K562 (cell line): Measurements from ENCODE around the gene NR1H3. TPM values are rescaled to one million over a fixed set of nuclear protein-coding genes. Genes with fewer than 3 reads are reported as not detected.

Experiments
- BMI1 ChIP-seq: fragments of 150-350 bp; IDR thresholded peaks from 2 replicates; pipeline ENCODE4 v1.6.1; 2014; ENCODE audit warnings: low read length
- ESRRA ChIP-seq: fragments of 450-650 bp; IDR thresholded peaks from 2 replicates; pipeline ENCODE4 v1.6.1; 2014; ENCODE audit warnings: low read depth, mild to moderate bottlenecking, moderate library complexity, borderline replicate concordance
- FOXJ2 ChIP-seq: fragments of 200-800 bp; sonication (Bioruptor generic); IDR thresholded peaks from 2 replicates; pipeline ENCODE4 v1.6.1; 2016; ENCODE audit warnings: missing genetic modification characterization, missing compliant biosample characterization
- FOXP1 ChIP-seq: sonication (generic); formaldehyde crosslinking; IDR thresholded peaks from 2 replicates; pipeline ENCODE4 v1.8.0; 2022; ENCODE audit warnings: mild to moderate bottlenecking, missing genetic modification reagents
- HLTF ChIP-seq: fragments of 450-650 bp; IDR thresholded peaks from 2 replicates; pipeline ENCODE4 v1.6.1; 2016
- KAT7 ChIP-seq: sonication (generic); formaldehyde crosslinking; IDR thresholded peaks from 2 replicates; pipeline ENCODE4 v1.8.0; 2022; ENCODE audit warnings: missing genetic modification reagents, mild to moderate bottlenecking, borderline replicate concordance
- PCBP2 ChIP-seq: fragments of 200-400 bp; formaldehyde crosslinking; IDR thresholded peaks from 2 replicates; pipeline ENCODE4 v1.6.1; 2018; ENCODE audit warnings: low read length, low read depth, mild to moderate bottlenecking, moderate library complexity; ENCODE audit not compliant: poor library complexity, severe bottlenecking
- PRMT5 ChIP-seq: sonication (generic); formaldehyde crosslinking; IDR thresholded peaks from 2 replicates; pipeline ENCODE4 v1.5.0; 2020; ENCODE audit warnings: missing genetic modification reagents
- PYGO2 ChIP-seq: fragments of 450-650 bp; IDR thresholded peaks from 2 replicates; pipeline ENCODE4 v1.6.1; 2016; ENCODE audit warnings: mild to moderate bottlenecking, missing genetic modification characterization, moderate library complexity, missing compliant biosample characterization
- SMAD1 ChIP-seq: fragments of 150-350 bp; IDR thresholded peaks from 2 replicates; pipeline ENCODE4 v1.6.1; 2014; ENCODE audit warnings: low read length, low read depth; ENCODE audit not compliant: partially characterized antibody
- TARDBP ChIP-seq: fragments of 450-650 bp; IDR thresholded peaks from 2 replicates; pipeline ENCODE4 v1.6.1; 2016
- ZNF311 ChIP-seq: fragments of 250-450 bp; sonication (Bioruptor Pico); IDR thresholded peaks from 2 replicates; pipeline ENCODE4 v1.4.0; 2020; ENCODE audit warnings: mild to moderate bottlenecking, moderate library complexity
- ZNF79 ChIP-seq: fragments of 250-450 bp; sonication (Bioruptor Pico); IDR thresholded peaks from 2 replicates; pipeline ENCODE4 v1.4.0; 2020; ENCODE audit warnings: low read depth, mild to moderate bottlenecking, moderate library complexity
- polyA plus RNA-seq, 8 experiments: library from polyadenylated mRNA; depleted of rRNA in 4 of 8; stranded (reverse) in 5 of 8; unstranded in 3 of 8; fragments of >200 nt; fragmentation: Nextera tagmentation in 2 of 8; fragmentation: Illumina TruSeq in 1 of 8; extraction: Ambion mirVana in 2 of 8; extraction: Trizol in 1 of 8; gene quantifications; 2 replicates each; pipeline versions ENCODE4 v1.2.1 to v1.2.3, GENCODE V29; 2011 to 2014; ENCODE audit warnings: inconsistent platforms in 1 of 8, missing spikeins in 1 of 8
- total RNA-seq, 7 experiments: library from RNA; depleted of rRNA in 6 of 7; stranded (reverse); fragments of >200 nt in 6 of 7; fragmentation: Illumina TruSeq in 2 of 7; extraction: Trizol in 2 of 7; gene quantifications; 2 replicates each; pipeline versions ENCODE4 v1.2.1 to v1.2.3, GENCODE V29; 2011 to 2021; ENCODE audit warnings: low replicate concordance in 1 of 7
- TF ChIP-seq, protein P1 (sequence below): sonication (generic); formaldehyde crosslinking; IDR thresholded peaks from 2 replicates; pipeline ENCODE4 v1.8.0; 2023; ENCODE audit warnings: missing genetic modification reagents, mild to moderate bottlenecking, borderline replicate concordance
- TF ChIP-seq, protein P2 (sequence below), 2 experiments: fragments of 450-650 bp; IDR thresholded peaks; 2 replicates each; pipeline ENCODE4 v1.6.1; 2018; ENCODE audit warnings: mild to moderate bottlenecking in 2 of 2, low read depth in 1 of 2; ENCODE audit not compliant: partially characterized antibody in 2 of 2
- TF ChIP-seq, protein P3 (sequence below): fragments of 250-450 bp; sonication (Bioruptor Pico); IDR thresholded peaks from 2 replicates; pipeline ENCODE4 v1.5.0; 2021
- TF ChIP-seq, protein P4 (sequence below): sonication (generic); formaldehyde crosslinking; IDR thresholded peaks from 2 replicates; pipeline ENCODE4 v1.8.0; 2022; ENCODE audit warnings: missing genetic modification reagents, mild to moderate bottlenecking, borderline replicate concordance

Gene NR1H3
- total and polyA plus RNA-seq, 9 of the 15 experiments (the other 6 are each of a cell fraction or from before 2014, with no cell fraction given), result 8.2 to 26.0 (median 11.9) TPM

DNA sequence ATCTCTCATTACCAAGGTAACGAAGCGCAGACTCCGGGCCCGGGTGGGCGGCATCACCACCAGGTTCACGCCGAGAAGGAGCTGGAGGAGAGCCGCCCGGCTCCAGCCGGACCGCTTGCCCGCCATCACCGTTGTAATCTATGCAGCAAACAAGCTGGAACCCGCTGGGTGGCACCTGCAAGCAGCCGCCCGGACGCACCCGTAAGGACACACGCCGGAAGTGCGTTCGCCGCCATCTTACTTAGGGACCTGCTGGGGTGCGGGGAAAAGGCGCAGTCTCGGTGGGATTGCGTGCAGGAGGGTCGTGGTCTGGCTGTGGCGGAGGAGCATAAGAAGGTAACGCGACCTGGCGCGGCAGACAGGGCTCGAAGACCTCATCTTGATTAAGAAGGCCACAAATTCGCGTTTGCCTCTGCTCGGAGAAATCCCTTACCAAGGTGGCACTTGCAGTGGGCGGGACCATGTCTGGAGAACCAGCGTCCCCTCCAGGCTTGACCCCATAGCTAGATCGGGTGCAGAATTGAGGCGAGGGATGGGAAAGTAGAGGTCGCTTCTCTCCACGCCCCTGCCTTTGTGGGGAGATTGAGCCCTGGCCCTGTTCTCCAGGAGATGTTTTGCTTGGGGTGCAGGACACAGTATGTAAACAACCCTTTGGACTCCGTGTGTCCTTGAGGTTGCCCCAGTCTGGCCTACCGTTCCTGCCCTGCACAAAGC, 9.0 kb upstream of the NR1H3 start, which contains the start of gene ACP2 (continued):
- TF ChIP-seq, protein P1, sequence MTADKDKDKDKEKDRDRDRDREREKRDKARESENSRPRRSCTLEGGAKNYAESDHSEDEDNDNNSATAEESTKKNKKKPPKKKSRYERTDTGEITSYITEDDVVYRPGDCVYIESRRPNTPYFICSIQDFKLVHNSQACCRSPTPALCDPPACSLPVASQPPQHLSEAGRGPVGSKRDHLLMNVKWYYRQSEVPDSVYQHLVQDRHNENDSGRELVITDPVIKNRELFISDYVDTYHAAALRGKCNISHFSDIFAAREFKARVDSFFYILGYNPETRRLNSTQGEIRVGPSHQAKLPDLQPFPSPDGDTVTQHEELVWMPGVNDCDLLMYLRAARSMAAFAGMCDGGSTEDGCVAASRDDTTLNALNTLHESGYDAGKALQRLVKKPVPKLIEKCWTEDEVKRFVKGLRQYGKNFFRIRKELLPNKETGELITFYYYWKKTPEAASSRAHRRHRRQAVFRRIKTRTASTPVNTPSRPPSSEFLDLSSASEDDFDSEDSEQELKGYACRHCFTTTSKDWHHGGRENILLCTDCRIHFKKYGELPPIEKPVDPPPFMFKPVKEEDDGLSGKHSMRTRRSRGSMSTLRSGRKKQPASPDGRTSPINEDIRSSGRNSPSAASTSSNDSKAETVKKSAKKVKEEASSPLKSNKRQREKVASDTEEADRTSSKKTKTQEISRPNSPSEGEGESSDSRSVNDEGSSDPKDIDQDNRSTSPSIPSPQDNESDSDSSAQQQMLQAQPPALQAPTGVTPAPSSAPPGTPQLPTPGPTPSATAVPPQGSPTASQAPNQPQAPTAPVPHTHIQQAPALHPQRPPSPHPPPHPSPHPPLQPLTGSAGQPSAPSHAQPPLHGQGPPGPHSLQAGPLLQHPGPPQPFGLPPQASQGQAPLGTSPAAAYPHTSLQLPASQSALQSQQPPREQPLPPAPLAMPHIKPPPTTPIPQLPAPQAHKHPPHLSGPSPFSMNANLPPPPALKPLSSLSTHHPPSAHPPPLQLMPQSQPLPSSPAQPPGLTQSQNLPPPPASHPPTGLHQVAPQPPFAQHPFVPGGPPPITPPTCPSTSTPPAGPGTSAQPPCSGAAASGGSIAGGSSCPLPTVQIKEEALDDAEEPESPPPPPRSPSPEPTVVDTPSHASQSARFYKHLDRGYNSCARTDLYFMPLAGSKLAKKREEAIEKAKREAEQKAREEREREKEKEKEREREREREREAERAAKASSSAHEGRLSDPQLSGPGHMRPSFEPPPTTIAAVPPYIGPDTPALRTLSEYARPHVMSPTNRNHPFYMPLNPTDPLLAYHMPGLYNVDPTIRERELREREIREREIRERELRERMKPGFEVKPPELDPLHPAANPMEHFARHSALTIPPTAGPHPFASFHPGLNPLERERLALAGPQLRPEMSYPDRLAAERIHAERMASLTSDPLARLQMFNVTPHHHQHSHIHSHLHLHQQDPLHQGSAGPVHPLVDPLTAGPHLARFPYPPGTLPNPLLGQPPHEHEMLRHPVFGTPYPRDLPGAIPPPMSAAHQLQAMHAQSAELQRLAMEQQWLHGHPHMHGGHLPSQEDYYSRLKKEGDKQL, result no peak
- TF ChIP-seq HLTF, result peak; percentile 90; the same call in 1 of the 2 replicates
- no peak for TF ChIP-seq PYGO2
- TF ChIP-seq, protein P2, sequence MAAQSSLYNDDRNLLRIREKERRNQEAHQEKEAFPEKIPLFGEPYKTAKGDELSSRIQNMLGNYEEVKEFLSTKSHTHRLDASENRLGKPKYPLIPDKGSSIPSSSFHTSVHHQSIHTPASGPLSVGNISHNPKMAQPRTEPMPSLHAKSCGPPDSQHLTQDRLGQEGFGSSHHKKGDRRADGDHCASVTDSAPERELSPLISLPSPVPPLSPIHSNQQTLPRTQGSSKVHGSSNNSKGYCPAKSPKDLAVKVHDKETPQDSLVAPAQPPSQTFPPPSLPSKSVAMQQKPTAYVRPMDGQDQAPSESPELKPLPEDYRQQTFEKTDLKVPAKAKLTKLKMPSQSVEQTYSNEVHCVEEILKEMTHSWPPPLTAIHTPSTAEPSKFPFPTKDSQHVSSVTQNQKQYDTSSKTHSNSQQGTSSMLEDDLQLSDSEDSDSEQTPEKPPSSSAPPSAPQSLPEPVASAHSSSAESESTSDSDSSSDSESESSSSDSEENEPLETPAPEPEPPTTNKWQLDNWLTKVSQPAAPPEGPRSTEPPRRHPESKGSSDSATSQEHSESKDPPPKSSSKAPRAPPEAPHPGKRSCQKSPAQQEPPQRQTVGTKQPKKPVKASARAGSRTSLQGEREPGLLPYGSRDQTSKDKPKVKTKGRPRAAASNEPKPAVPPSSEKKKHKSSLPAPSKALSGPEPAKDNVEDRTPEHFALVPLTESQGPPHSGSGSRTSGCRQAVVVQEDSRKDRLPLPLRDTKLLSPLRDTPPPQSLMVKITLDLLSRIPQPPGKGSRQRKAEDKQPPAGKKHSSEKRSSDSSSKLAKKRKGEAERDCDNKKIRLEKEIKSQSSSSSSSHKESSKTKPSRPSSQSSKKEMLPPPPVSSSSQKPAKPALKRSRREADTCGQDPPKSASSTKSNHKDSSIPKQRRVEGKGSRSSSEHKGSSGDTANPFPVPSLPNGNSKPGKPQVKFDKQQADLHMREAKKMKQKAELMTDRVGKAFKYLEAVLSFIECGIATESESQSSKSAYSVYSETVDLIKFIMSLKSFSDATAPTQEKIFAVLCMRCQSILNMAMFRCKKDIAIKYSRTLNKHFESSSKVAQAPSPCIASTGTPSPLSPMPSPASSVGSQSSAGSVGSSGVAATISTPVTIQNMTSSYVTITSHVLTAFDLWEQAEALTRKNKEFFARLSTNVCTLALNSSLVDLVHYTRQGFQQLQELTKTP (IDR thresholded peaks at IDR 0.05; ENCODE audit: low read depth in 1 of 2, partially characterized antibody in 2 of 2), result no peak
- peak; percentile 81 for TF ChIP-seq SMAD1
- TF ChIP-seq KAT7 (CRISPR knock-in tag), result peak; percentile 88; the same call in 1 of the 2 replicates
- TF ChIP-seq, protein P3, sequence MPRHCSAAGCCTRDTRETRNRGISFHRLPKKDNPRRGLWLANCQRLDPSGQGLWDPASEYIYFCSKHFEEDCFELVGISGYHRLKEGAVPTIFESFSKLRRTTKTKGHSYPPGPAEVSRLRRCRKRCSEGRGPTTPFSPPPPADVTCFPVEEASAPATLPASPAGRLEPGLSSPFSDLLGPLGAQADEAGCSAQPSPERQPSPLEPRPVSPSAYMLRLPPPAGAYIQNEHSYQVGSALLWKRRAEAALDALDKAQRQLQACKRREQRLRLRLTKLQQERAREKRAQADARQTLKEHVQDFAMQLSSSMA (CRISPR knock-in tag), result peak; percentile 92; the same call in 1 of the 2 replicates
- no peak for TF ChIP-seq PRMT5 (CRISPR knock-in tag)
- TF ChIP-seq PCBP2, result no peak
- TF ChIP-seq FOXJ2 (tag), result no peak; the same call in 1 of the 2 replicates
- TF ChIP-seq, protein P4, sequence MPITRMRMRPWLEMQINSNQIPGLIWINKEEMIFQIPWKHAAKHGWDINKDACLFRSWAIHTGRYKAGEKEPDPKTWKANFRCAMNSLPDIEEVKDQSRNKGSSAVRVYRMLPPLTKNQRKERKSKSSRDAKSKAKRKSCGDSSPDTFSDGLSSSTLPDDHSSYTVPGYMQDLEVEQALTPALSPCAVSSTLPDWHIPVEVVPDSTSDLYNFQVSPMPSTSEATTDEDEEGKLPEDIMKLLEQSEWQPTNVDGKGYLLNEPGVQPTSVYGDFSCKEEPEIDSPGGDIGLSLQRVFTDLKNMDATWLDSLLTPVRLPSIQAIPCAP (CRISPR knock-in tag), result no peak
- TF ChIP-seq FOXP1 (CRISPR knock-in tag), result peak; percentile 82
- no peak for TF ChIP-seq ZNF79
- no peak; the same call in 1 of the 2 replicates for TF ChIP-seq BMI1
- TF ChIP-seq ESRRA, result peak; percentile 87
- TF ChIP-seq TARDBP, result peak; percentile 89; the same call in 1 of the 2 replicates
- TF ChIP-seq ZNF311, result peak; percentile 79; the same call in 1 of the 2 replicates
